ENCODE results near the gene NPHP3.

Gene NPHP3

GRCh38 chr3:132710311-132710710, 11.9 kb downstream of the NPHP3 start:
- H3K23ac ChIP-seq (ENCODE audit: low read depth, low read length, poor library complexity) = no peak overlapping the region
- H3K4me1 ChIP-seq (ENCODE audit: control insufficient read depth in 2 of 2, insufficient read depth in 1 of 2, low read depth in 1 of 2, low read length in 2 of 2) = no peaks in the 10 kb centered on the region
- no peak overlapping the region for H2BK15ac ChIP-seq (ENCODE audit: low read length)
- peak overlapping the region; percentile 48 for H4K8ac ChIP-seq (ENCODE audit: low read depth, low read length)
- H3K9me3 ChIP-seq (replicated peaks in 1 of 2; ENCODE audit: control insufficient read depth in 2 of 2, insufficient read depth in 1 of 2, low read depth in 1 of 2, low read length in 2 of 2) = no peaks in the 10 kb centered on the region
- no peak overlapping the region for H2AFZ ChIP-seq (ENCODE audit: low read length)
- H3K4ac ChIP-seq (ENCODE audit: low read length) = no peak overlapping the region
- H3K14ac ChIP-seq (ENCODE audit: low read length) = no peak overlapping the region
- H3K4me3 ChIP-seq (ENCODE audit: low read length in 2 of 2) = no peak overlapping the region
- no peak overlapping the region for H3K18ac ChIP-seq (ENCODE audit: low read length)
- H2BK5ac ChIP-seq (ENCODE audit: low read length) = no peak overlapping the region
- no peak overlapping the region for H3K9ac ChIP-seq (ENCODE audit: low read depth, low read length, poor library complexity)
- H3K4me2 ChIP-seq (ENCODE audit: insufficient read depth, low read length, poor library complexity, severe bottlenecking) = no peak overlapping the region
- H3K27me3 ChIP-seq (ENCODE audit: control insufficient read depth in 3 of 3, insufficient read depth in 3 of 3, low read depth in 1 of 3, low read length in 3 of 3) = no peaks in the 10 kb centered on the region
- H3K79me1 ChIP-seq (ENCODE audit: low read depth, low read length) = no peaks in the 10 kb centered on the region
- no peak overlapping the region for H3K27ac ChIP-seq (replicated peaks; ENCODE audit: low read length)
- no peak overlapping the region for H2BK120ac ChIP-seq (ENCODE audit: low read depth, low read length)
- no peak overlapping the region for H2BK12ac ChIP-seq (ENCODE audit: low read length)
- no peak for DNase-seq (ENCODE audit: low spot score)
- H2AK5ac ChIP-seq (ENCODE audit: low read depth, low read length) = no peak overlapping the region
- peaks cover 14 to 96% of the 10 kb centered on the region in 2 donors for H3K36me3 ChIP-seq (replicated peaks in 1 of 2; ENCODE audit: control insufficient read depth in 2 of 2, insufficient read depth in 2 of 2, low read length in 2 of 2)
- H4K91ac ChIP-seq (ENCODE audit: low read depth, low read length, poor library complexity) = no peak overlapping the region
- no CpG with 5 or more reads among the region's 6 CpGs for WGBS, 2 donors (ENCODE audit: extremely low coverage in 2 of 2, insufficient read length in 2 of 2, insufficient replicate concordance in 1 of 2)

- no peak overlapping the region for H2AK5ac ChIP-seq (ENCODE audit: low read depth, low read length)
- H3K14ac ChIP-seq (ENCODE audit: low read length) = no peak overlapping the region
- no CpG with 5 or more reads among the region's 5 CpGs for WGBS, 2 donors (ENCODE audit: extremely low coverage in 2 of 2, insufficient read length in 2 of 2, insufficient replicate concordance in 1 of 2)
- H3K9ac ChIP-seq (ENCODE audit: low read depth, low read length, poor library complexity) = no peak overlapping the region
- H2AFZ ChIP-seq (ENCODE audit: low read length) = no peak overlapping the region
- H3K9me3 ChIP-seq (replicated peaks in 1 of 2; ENCODE audit: control insufficient read depth in 2 of 2, insufficient read depth in 1 of 2, low read depth in 1 of 2, low read length in 2 of 2) = no peaks in the 10 kb centered on the region
- H3K4me1 ChIP-seq (ENCODE audit: control insufficient read depth in 2 of 2, insufficient read depth in 1 of 2, low read depth in 1 of 2, low read length in 2 of 2) = no peaks in the 10 kb centered on the region
- no peak overlapping the region for H3K18ac ChIP-seq (ENCODE audit: low read length)
- H3K27ac ChIP-seq (replicated peaks; ENCODE audit: low read length) = no peak overlapping the region
- H3K27me3 ChIP-seq (ENCODE audit: control insufficient read depth in 3 of 3, insufficient read depth in 3 of 3, low read depth in 1 of 3, low read length in 3 of 3) = no peaks in the 10 kb centered on the region
- no peak overlapping the region for H3K4me3 ChIP-seq (ENCODE audit: low read length in 2 of 2)
- H2BK5ac ChIP-seq (ENCODE audit: low read length) = no peak overlapping the region
- no peak overlapping the region for H2BK12ac ChIP-seq (ENCODE audit: low read length)
- no peak overlapping the region for H4K8ac ChIP-seq (ENCODE audit: low read depth, low read length)
- H3K4me2 ChIP-seq (ENCODE audit: insufficient read depth, low read length, poor library complexity, severe bottlenecking) = no peak overlapping the region
- H4K91ac ChIP-seq (ENCODE audit: low read depth, low read length, poor library complexity) = no peak overlapping the region
- H3K23ac ChIP-seq (ENCODE audit: low read depth, low read length, poor library complexity) = no peak overlapping the region
- H3K4ac ChIP-seq (ENCODE audit: low read length) = no peak overlapping the region
- no peak overlapping the region for H2BK15ac ChIP-seq (ENCODE audit: low read length)
- no peak for DNase-seq (ENCODE audit: low spot score)
- H3K79me1 ChIP-seq (ENCODE audit: low read depth, low read length) = no peaks in the 10 kb centered on the region
- H3K36me3 ChIP-seq (replicated peaks in 1 of 2; ENCODE audit: control insufficient read depth in 2 of 2, insufficient read depth in 2 of 2, low read length in 2 of 2) = peaks cover 14 to 96% of the 10 kb centered on the region in 2 donors
- no peak overlapping the region for H2BK120ac ChIP-seq (ENCODE audit: low read depth, low read length)
Measured at GRCh38 chr3:132709761-132710160, 12.4 kb downstream of the NPHP3 start.

GRCh38 chr3:132703733-132704132, 18.5 kb downstream of the NPHP3 start:
- H3K4ac ChIP-seq (ENCODE audit: low read length) = no peak overlapping the region
- H3K14ac ChIP-seq (ENCODE audit: low read length) = no peak overlapping the region
- no peak overlapping the region for H2BK120ac ChIP-seq (ENCODE audit: low read depth, low read length)
- H3K23ac ChIP-seq (ENCODE audit: low read depth, low read length, poor library complexity) = no peak overlapping the region
- H3K36me3 ChIP-seq (replicated peaks in 1 of 2; ENCODE audit: control insufficient read depth in 2 of 2, insufficient read depth in 2 of 2, low read length in 2 of 2) = peaks cover 12 to 95% of the 10 kb centered on the region in 2 donors
- H3K4me2 ChIP-seq (ENCODE audit: insufficient read depth, low read length, poor library complexity, severe bottlenecking) = no peak overlapping the region
- no peak overlapping the region for H2BK15ac ChIP-seq (ENCODE audit: low read length)
- no peak overlapping the region for H2AFZ ChIP-seq (ENCODE audit: low read length)
- no peaks in the 10 kb centered on the region for H3K27me3 ChIP-seq (ENCODE audit: control insufficient read depth in 3 of 3, insufficient read depth in 3 of 3, low read depth in 1 of 3, low read length in 3 of 3)
- H3K18ac ChIP-seq (ENCODE audit: low read length) = no peak overlapping the region
- H3K27ac ChIP-seq (replicated peaks; ENCODE audit: low read length) = no peak overlapping the region
- no peak overlapping the region for H3K4me3 ChIP-seq (ENCODE audit: low read length in 2 of 2)
- no peak overlapping the region for H2BK12ac ChIP-seq (ENCODE audit: low read length)
- no peaks in the 10 kb centered on the region for H3K4me1 ChIP-seq (ENCODE audit: control insufficient read depth in 2 of 2, insufficient read depth in 1 of 2, low read depth in 1 of 2, low read length in 2 of 2)
- WGBS, 2 donors (ENCODE audit: extremely low coverage in 2 of 2, insufficient read length in 2 of 2, insufficient replicate concordance in 1 of 2) = no CpG with 5 or more reads among the region's 2 CpGs
- H3K9me3 ChIP-seq (replicated peaks in 1 of 2; ENCODE audit: control insufficient read depth in 2 of 2, insufficient read depth in 1 of 2, low read depth in 1 of 2, low read length in 2 of 2) = no peaks in the 10 kb centered on the region
- no peak for DNase-seq (ENCODE audit: low spot score)
- no peak overlapping the region for H4K91ac ChIP-seq (ENCODE audit: low read depth, low read length, poor library complexity)
- H2BK5ac ChIP-seq (ENCODE audit: low read length) = no peak overlapping the region
- H2AK5ac ChIP-seq (ENCODE audit: low read depth, low read length) = no peak overlapping the region
- no peak overlapping the region for H3K9ac ChIP-seq (ENCODE audit: low read depth, low read length, poor library complexity)
- H4K8ac ChIP-seq (ENCODE audit: low read depth, low read length) = no peak overlapping the region
- no peaks in the 10 kb centered on the region for H3K79me1 ChIP-seq (ENCODE audit: low read depth, low read length)

GRCh38 chr3:132695422-132695821, 26.8 kb downstream of the NPHP3 start:
- no peak overlapping the region for H3K27ac ChIP-seq (replicated peaks; ENCODE audit: low read length)
- H3K9ac ChIP-seq (ENCODE audit: low read depth, low read length, poor library complexity) = no peak overlapping the region
- no peak overlapping the region for H2AK5ac ChIP-seq (ENCODE audit: low read depth, low read length)
- H3K4me3 ChIP-seq (ENCODE audit: low read length in 2 of 2) = no peak overlapping the region
- H3K79me1 ChIP-seq (ENCODE audit: low read depth, low read length) = no peaks in the 10 kb centered on the region
- no peak overlapping the region for H2BK120ac ChIP-seq (ENCODE audit: low read depth, low read length)
- no peaks in the 10 kb centered on the region for H3K4me1 ChIP-seq (ENCODE audit: control insufficient read depth in 2 of 2, insufficient read depth in 1 of 2, low read depth in 1 of 2, low read length in 2 of 2)
- H2BK5ac ChIP-seq (ENCODE audit: low read length) = no peak overlapping the region
- no peak overlapping the region for H2AFZ ChIP-seq (ENCODE audit: low read length)
- no peak overlapping the region for H3K18ac ChIP-seq (ENCODE audit: low read length)
- H3K4me2 ChIP-seq (ENCODE audit: insufficient read depth, low read length, poor library complexity, severe bottlenecking) = no peak overlapping the region
- H3K23ac ChIP-seq (ENCODE audit: low read depth, low read length, poor library complexity) = no peak overlapping the region
- H3K9me3 ChIP-seq (replicated peaks in 1 of 2; ENCODE audit: control insufficient read depth in 2 of 2, insufficient read depth in 1 of 2, low read depth in 1 of 2, low read length in 2 of 2) = no peaks in the 10 kb centered on the region
- H4K91ac ChIP-seq (ENCODE audit: low read depth, low read length, poor library complexity) = no peak overlapping the region
- no peak overlapping the region for H4K8ac ChIP-seq (ENCODE audit: low read depth, low read length)
- H2BK15ac ChIP-seq (ENCODE audit: low read length) = no peak overlapping the region
- H3K14ac ChIP-seq (ENCODE audit: low read length) = no peak overlapping the region
- H3K4ac ChIP-seq (ENCODE audit: low read length) = no peak overlapping the region
- H3K27me3 ChIP-seq (ENCODE audit: control insufficient read depth in 3 of 3, insufficient read depth in 3 of 3, low read depth in 1 of 3, low read length in 3 of 3) = no peaks in the 10 kb centered on the region
- no CpG with 5 or more reads among the region's 1 CpG for WGBS, 2 donors (ENCODE audit: extremely low coverage in 2 of 2, insufficient read length in 2 of 2, insufficient replicate concordance in 1 of 2)
- H3K36me3 ChIP-seq (replicated peaks in 1 of 2; ENCODE audit: control insufficient read depth in 2 of 2, insufficient read depth in 2 of 2, low read length in 2 of 2) = peaks cover 13 to 95% of the 10 kb centered on the region in 2 donors
- H2BK12ac ChIP-seq (ENCODE audit: low read length) = no peak overlapping the region
- no peak for DNase-seq (ENCODE audit: low spot score)

Data from neuronal stem cell (in vitro differentiated cells).